HG02938 (cell line): ENCODE measurements around the gene SPOPL.
"Not testable (repeated sequence)": the region's sequence is repeated elsewhere in the genome, so short reads cannot be mapped to it uniquely, and the experiment has no call there.

ENCODE experiments used
- ATAC-seq: cut with Tn5 transposase; IDR thresholded peaks from one replicate; pipeline ENCODE4 v1.9.1; 2021; ENCODE audit warnings: mild to moderate bottlenecking, moderate library complexity; ENCODE audit not compliant: unreplicated experiment

Gene SPOPL

GRCh38 chr2:138501425-138502254 is at the start of gene SPOPL:
SPOPL (plus strand) TSS chr2:138501770; CDS start chr2:138550217, 48,447 bp downstream.
- peak; percentile 51 for ATAC-seq

- ATAC-seq, result no peak
Measured at GRCh38 chr2:138452324-138452723, 49.2 kb upstream of the SPOPL start.

GRCh38 chr2:138453815-138454214 is 47.8 kb upstream of the SPOPL start:
- no peak for ATAC-seq

GRCh38 chr2:138454761-138455160 is 46.8 kb upstream of the SPOPL start:
- ATAC-seq, result no peak

- no peak for ATAC-seq
Measured at GRCh38 chr2:138455275-138455674, 46.3 kb upstream of the SPOPL start.

GRCh38 chr2:138455691-138456090 is 45.9 kb upstream of the SPOPL start:
- no peak for ATAC-seq

- ATAC-seq, result not testable (repeated sequence)
Measured at GRCh38 chr2:138462689-138463088, 38.9 kb upstream of the SPOPL start.

- no peak for ATAC-seq
Measured at GRCh38 chr2:138468617-138469016, 33.0 kb upstream of the SPOPL start.

- ATAC-seq, result no peak
Measured at GRCh38 chr2:138469411-138469810, 32.2 kb upstream of the SPOPL start.

- no peak for ATAC-seq
Measured at GRCh38 chr2:138470941-138471340, 30.6 kb upstream of the SPOPL start.

- ATAC-seq, result no peak
Measured at GRCh38 chr2:138474100-138474825, 27.3 kb upstream of the SPOPL start.

- peak; percentile 82 for ATAC-seq
Measured at GRCh38 chr2:138475277-138475776, 26.2 kb upstream of the SPOPL start.

- no peak for ATAC-seq
Measured at GRCh38 chr2:138476186-138476585, 25.4 kb upstream of the SPOPL start.

- no peak for ATAC-seq
Measured at GRCh38 chr2:138476940-138477339, 24.6 kb upstream of the SPOPL start.

GRCh38 chr2:138482796-138483195 is 18.8 kb upstream of the SPOPL start:
- not testable (repeated sequence) for ATAC-seq

- ATAC-seq, result no peak
Measured at GRCh38 chr2:138485019-138485418, 16.6 kb upstream of the SPOPL start.

- no peak for ATAC-seq
Measured at GRCh38 chr2:138486363-138487198, 15.0 kb upstream of the SPOPL start.

- ATAC-seq, result no peak
Measured at GRCh38 chr2:138490673-138491494, 10.7 kb upstream of the SPOPL start.

- ATAC-seq, result no peak
Measured at GRCh38 chr2:138491495-138491862, 10.1 kb upstream of the SPOPL start.

- no peak for ATAC-seq
Measured at GRCh38 chr2:138492160-138492559, 9.4 kb upstream of the SPOPL start.
